Endodermal cell (in vitro differentiated cells): Measurements from ENCODE around the gene TACC3. TPM values are rescaled to one million over a fixed set of nuclear protein-coding genes. Genes with fewer than 3 reads are reported as not detected.

Source experiments
- DNase-seq: peaks from one replicate; pipeline ENCODE4 v3.0.0-alpha.2; 2017
- H3K27ac ChIP-seq: 2 replicates; pipeline ENCODE4 v1.5.1; 2013; ENCODE audit warnings: mild to moderate bottlenecking, low read depth, low read length, moderate library complexity
- H3K27me3 ChIP-seq: 2 replicates; pipeline ENCODE4 v1.6.1; 2013; ENCODE audit warnings: mild to moderate bottlenecking, low read length, moderate library complexity; ENCODE audit not compliant: insufficient read depth, control insufficient read depth, poor library complexity, severe bottlenecking
- H3K36me3 ChIP-seq: 2 replicates; pipeline ENCODE4 v1.7.0; 2013; ENCODE audit warnings: mild to moderate bottlenecking, low read length, moderate library complexity; ENCODE audit not compliant: control insufficient read depth, insufficient read depth
- H3K4me1 ChIP-seq: one replicate; pipeline ENCODE4 v1.7.0; 2013; ENCODE audit warnings: low read length; ENCODE audit not compliant: control insufficient read depth, insufficient read depth
- H3K4me3 ChIP-seq: 2 replicates; pipeline ENCODE4 v1.5.1; 2013; ENCODE audit warnings: mild to moderate bottlenecking, low read length, moderate library complexity
- H3K9ac ChIP-seq: 2 replicates; pipeline ENCODE4 v1.6.1; 2013; ENCODE audit warnings: mild to moderate bottlenecking, low read length, moderate library complexity; ENCODE audit not compliant: poor library complexity, severe bottlenecking; ENCODE audit errors: extremely low read depth
- H3K9me3 ChIP-seq: 2 replicates; pipeline ENCODE4 v1.6.1; 2013; ENCODE audit warnings: mild to moderate bottlenecking, low read length, moderate library complexity; ENCODE audit not compliant: control insufficient read depth
- H3K27ac Mint-ChIP-seq: 2 replicates; pipeline ENCODE4 v1.8.0; 2020; ENCODE audit warnings: mixed read lengths
- H3K27me3 Mint-ChIP-seq: 2 replicates; pipeline ENCODE4 v1.8.0; 2021; ENCODE audit warnings: mild to moderate bottlenecking, mixed read lengths; ENCODE audit not compliant: insufficient read depth
- H3K36me3 Mint-ChIP-seq: 2 replicates; pipeline ENCODE4 v1.8.0; 2020; ENCODE audit warnings: low read depth, mixed read lengths
- H3K4me1 Mint-ChIP-seq: 2 replicates; pipeline ENCODE4 v1.8.0; 2020; ENCODE audit warnings: mixed read lengths
- H3K4me3 Mint-ChIP-seq: 2 replicates; pipeline ENCODE4 v1.8.0; 2020; ENCODE audit warnings: mild to moderate bottlenecking, moderate library complexity, mixed read lengths
- H3K9me3 Mint-ChIP-seq: 2 replicates; pipeline ENCODE4 v1.8.0; 2020; ENCODE audit warnings: mild to moderate bottlenecking, mixed read lengths
- WGBS, 2 experiments: methylation state at CpG; one replicate each; pipeline versions ENCODE4 v1.1.5 to v1.1.7; 2013; ENCODE audit warnings: missing lambda C conversion rate in 2 of 2, mixed read lengths in 1 of 2; ENCODE audit not compliant: insufficient coverage in 1 of 2, insufficient read length in 1 of 2; 5-methylcytosine and 5-hydroxymethylcytosine counted together
- total RNA-seq, 2 donors: library from RNA; stranded (reverse); fragmentation: NEBNext Ultra II Directional in 1 of 2; extraction: Animal tissue kit (Norgen Biotek cat#: 25700) in 1 of 2; gene quantifications; 2 replicates in 1 of 2; 3 replicates in 1 of 2; pipeline ENCODE4 v1.2.1, GENCODE V29; 2021
- TF ChIP-seq, protein P1 (sequence below): fragments of 200-600 bp; sonication (generic); conservative IDR thresholded peaks from 2 replicates; pipeline ENCODE4 v1.5.0; 2021; ENCODE audit warnings: antibody characterized with exemption, mild to moderate bottlenecking

The TACC3 gene
- total RNA-seq, 2 donors from 2014 or later = 113 to 182 TPM

DNA sequence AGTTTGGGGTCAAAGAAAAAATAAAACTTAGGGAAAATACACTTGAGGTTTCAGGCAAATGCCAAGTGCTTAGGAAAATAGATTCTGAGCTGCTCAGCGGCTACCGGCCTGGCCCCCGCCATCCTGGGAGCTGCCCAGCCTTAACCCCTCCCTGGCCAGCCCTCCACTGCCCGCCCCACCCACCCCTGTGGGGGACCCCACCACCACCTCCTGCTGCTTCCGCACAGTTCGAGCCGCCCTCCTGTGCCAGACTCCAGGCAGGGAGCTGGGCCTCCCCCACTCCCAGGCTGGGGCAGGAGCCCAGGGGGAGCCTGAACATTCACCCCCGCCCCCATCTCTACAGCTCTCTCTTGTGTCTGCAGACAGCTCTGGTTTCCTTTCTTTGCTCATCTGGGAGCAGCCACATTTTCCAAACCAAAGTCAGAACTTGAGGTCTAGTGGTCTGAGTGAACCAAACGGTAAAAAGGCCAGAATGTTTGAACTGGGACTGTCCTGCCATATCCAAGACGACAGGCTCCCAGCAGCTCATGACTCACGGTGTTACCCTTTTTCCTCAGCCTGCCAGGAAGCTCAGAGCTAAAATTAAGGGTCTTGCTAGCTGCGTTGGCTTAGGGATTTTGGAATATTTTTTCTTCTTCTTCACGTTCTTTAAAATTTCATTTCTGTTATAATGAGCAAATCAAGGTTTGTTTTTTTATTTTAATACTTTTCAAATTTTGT, 67.1 kb downstream of the TACC3 start:
- H3K4me1 ChIP-seq = no peaks in the 10 kb centered on the region
- H3K36me3 ChIP-seq = no peaks in the 10 kb centered on the region
- Mint-ChIP-seq H3K4me1 (no peaks in the 10 kb centered on the region), H3K4me3 (no peak overlapping the region), H3K36me3 (no peaks in the 10 kb centered on the region), H3K27me3 (peaks cover 27% of the 10 kb centered on the region), H3K9me3 (no peaks in the 10 kb centered on the region), H3K27ac (no peak overlapping the region)
- H3K27ac ChIP-seq = no peak overlapping the region
- no peak for DNase-seq
- WGBS, 2 experiments = 81 to 84% methylated on average over 7 to 11 of the region's 13 CpGs
- TF ChIP-seq, protein P1, sequence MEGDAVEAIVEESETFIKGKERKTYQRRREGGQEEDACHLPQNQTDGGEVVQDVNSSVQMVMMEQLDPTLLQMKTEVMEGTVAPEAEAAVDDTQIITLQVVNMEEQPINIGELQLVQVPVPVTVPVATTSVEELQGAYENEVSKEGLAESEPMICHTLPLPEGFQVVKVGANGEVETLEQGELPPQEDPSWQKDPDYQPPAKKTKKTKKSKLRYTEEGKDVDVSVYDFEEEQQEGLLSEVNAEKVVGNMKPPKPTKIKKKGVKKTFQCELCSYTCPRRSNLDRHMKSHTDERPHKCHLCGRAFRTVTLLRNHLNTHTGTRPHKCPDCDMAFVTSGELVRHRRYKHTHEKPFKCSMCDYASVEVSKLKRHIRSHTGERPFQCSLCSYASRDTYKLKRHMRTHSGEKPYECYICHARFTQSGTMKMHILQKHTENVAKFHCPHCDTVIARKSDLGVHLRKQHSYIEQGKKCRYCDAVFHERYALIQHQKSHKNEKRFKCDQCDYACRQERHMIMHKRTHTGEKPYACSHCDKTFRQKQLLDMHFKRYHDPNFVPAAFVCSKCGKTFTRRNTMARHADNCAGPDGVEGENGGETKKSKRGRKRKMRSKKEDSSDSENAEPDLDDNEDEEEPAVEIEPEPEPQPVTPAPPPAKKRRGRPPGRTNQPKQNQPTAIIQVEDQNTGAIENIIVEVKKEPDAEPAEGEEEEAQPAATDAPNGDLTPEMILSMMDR = no peak
- H3K27me3 ChIP-seq = peaks cover 17% of the 10 kb centered on the region
- no peak overlapping the region for H3K4me3 ChIP-seq
- no peaks in the 10 kb centered on the region for H3K9me3 ChIP-seq
- no peak overlapping the region for H3K9ac ChIP-seq

DNA sequence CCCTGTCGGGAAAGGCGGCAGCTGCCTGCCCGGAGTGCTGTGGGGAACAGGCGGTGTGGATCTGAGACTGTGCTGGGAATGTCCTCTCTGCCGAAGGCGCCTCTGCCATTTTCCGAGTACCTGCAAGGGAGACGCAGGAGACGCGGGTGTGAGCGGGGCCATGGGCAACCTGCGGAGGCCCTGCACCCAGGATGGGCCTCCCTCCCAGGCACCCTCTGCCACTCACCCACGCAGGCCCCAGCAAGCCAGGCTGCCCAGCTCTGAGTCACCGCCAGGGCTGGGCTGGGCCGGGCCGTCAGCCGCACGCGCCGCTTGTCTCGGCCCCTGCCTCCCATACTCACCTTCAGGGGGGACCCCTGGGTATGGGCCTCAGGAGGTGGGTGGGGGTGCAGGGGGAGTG, 68.2 kb downstream of the TACC3 start:
- no peak overlapping the region for H3K9ac ChIP-seq
- Mint-ChIP-seq H3K4me3 (no peak overlapping the region), H3K27me3 (peaks cover 27% of the 10 kb centered on the region), H3K36me3 (no peaks in the 10 kb centered on the region), H3K27ac (no peak overlapping the region), H3K4me1 (no peaks in the 10 kb centered on the region), H3K9me3 (no peaks in the 10 kb centered on the region)
- peaks cover 17% of the 10 kb centered on the region for H3K27me3 ChIP-seq
- H3K4me3 ChIP-seq = no peak overlapping the region
- H3K4me1 ChIP-seq = no peaks in the 10 kb centered on the region
- no peak for DNase-seq
- WGBS, 2 experiments = 88 to 100% methylated on average over 2 to 16 of the region's 21 CpGs
- TF ChIP-seq, protein P1 = no peak
- H3K9me3 ChIP-seq = no peaks in the 10 kb centered on the region
- H3K36me3 ChIP-seq = no peaks in the 10 kb centered on the region
- H3K27ac ChIP-seq = no peak overlapping the region

DNA sequence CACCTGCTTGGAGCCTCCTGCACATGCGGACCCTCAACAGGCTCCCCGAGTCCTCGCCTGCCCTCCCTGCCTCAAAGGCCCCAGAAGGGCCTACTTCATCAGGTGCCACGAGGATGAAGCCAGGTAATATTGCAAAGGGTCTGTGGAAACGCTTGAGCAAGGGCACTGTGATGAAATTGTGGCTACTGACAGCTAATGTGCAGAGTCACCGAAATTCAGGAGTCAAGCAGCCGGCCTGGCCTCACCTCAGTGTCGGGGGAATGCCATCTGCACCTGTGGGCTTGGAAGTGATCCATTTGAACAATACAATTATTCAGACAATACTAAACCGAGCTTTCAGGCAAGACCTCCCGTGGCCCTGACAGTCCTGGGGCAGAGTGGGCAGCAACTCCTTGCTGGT, 68.7 kb downstream of the TACC3 start:
- no peaks in the 10 kb centered on the region for H3K4me1 ChIP-seq
- H3K9ac ChIP-seq = no peak overlapping the region
- H3K9me3 ChIP-seq = no peaks in the 10 kb centered on the region
- H3K9me3 Mint-ChIP-seq = no peaks in the 10 kb centered on the region
- peaks cover 27% of the 10 kb centered on the region for H3K27me3 Mint-ChIP-seq
- no peaks in the 10 kb centered on the region for H3K4me1 Mint-ChIP-seq
- H3K27me3 ChIP-seq = peaks cover 17% of the 10 kb centered on the region
- H3K4me3 Mint-ChIP-seq = no peak overlapping the region
- no peak overlapping the region for H3K27ac Mint-ChIP-seq
- no peaks in the 10 kb centered on the region for H3K36me3 Mint-ChIP-seq
- TF ChIP-seq, protein P1 = no peak
- no peak overlapping the region for H3K4me3 ChIP-seq
- no peaks in the 10 kb centered on the region for H3K36me3 ChIP-seq
- no peak overlapping the region for H3K27ac ChIP-seq
- DNase-seq = no peak
- 86 to 92% methylated on average over 5 to 10 of the region's 10 CpGs for WGBS, 2 experiments
